GM13976 (cell line): ENCODE data around the gene PNRC1.
"Not testable (repeated sequence)": the region's sequence is repeated elsewhere in the genome, so short reads cannot be mapped to it uniquely, and the experiment has no call there.

Source experiments
- DNase-seq: peaks from one replicate; pipeline ENCODE4 v3.0.0; 2012; ENCODE audit warnings: low spot score
- CTCF ChIP-seq: IDR thresholded peaks from 2 replicates; pipeline ENCODE4 v1.5.1; 2012; ENCODE audit warnings: borderline replicate concordance, mild to moderate bottlenecking; ENCODE audit not compliant: insufficient read depth; ENCODE audit errors: extremely low read depth, missing control alignments, control extremely low read depth
- in situ Hi-C: fragments of 300-500 bp; cut with MboI; formaldehyde crosslinking; loops from one replicate; pipeline ENCODE4 v1.12.0; 2022; ENCODE audit warnings: low sequenced_read_pairs, mixed read lengths, inconsistent platforms; ENCODE audit not compliant: unreplicated experiment

Gene PNRC1

DNA sequence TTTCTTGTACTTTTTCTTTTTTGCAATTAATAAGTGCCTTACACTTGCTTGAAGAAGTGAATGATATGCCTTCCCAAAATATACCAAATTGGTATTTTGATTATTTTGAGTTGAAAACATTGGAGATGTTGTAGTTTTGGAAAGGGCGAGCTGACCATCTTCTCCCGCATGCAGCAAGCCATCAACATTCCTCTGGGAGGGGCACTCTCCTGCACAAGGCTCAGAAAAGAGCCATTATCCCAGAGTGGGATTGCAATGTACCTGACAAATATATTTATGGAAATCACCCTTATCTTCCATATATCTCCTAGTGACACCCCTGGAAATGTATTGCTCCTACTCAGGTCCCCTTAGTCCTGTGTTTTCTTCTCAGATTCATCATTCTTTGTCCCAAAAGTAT, 22.8 kb upstream of the PNRC1 start:
- no peak for DNase-seq
- in situ Hi-C loops: no loop called here
- TF ChIP-seq CTCF: no peak

GRCh38 chr6:89058627-89059026, 21.9 kb upstream of the PNRC1 start:
- in situ Hi-C loops: no loop called here
- TF ChIP-seq CTCF: no peak
- no peak for DNase-seq

- no peak for DNase-seq
- TF ChIP-seq CTCF: no peak
- in situ Hi-C loops: no loop called here
Observed at GRCh38 chr6:89059227-89059626, 21.3 kb upstream of the PNRC1 start.

DNA sequence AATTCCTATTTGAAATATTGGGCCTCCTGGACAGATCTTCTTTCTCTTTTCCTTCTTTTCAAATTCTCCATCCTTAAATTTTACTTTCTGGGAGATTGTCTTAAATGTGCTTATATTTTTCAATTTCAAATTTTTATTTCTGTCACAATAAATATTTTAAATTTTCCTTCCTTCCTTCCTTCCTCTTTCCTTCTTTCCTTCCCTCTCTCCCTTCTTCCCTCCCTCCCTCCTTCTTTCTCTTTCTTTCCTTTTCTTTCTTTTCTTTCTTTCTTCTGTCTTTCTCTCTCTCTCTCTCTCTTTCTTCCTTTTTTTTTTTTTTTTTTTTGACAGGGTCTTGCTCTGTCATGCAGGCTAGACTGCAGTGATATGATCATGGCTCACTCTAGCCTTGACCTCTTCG, 16.7 kb upstream of the PNRC1 start:
- TF ChIP-seq CTCF: no peak
- in situ Hi-C loops: no loop called here
- DNase-seq: no peak

- in situ Hi-C loops, DNase-seq: not testable (repeated sequence)
Observed at GRCh38 chr6:89064931-89065330, 15.6 kb upstream of the PNRC1 start.

GRCh38 chr6:89066121-89066520, 14.4 kb upstream of the PNRC1 start:
- in situ Hi-C loops, DNase-seq: not testable (repeated sequence)

- no peak for DNase-seq
- TF ChIP-seq CTCF: no peak
- in situ Hi-C loops: no loop called here
Observed at GRCh38 chr6:89066940-89067646, 13.5 kb upstream of the PNRC1 start.

DNA sequence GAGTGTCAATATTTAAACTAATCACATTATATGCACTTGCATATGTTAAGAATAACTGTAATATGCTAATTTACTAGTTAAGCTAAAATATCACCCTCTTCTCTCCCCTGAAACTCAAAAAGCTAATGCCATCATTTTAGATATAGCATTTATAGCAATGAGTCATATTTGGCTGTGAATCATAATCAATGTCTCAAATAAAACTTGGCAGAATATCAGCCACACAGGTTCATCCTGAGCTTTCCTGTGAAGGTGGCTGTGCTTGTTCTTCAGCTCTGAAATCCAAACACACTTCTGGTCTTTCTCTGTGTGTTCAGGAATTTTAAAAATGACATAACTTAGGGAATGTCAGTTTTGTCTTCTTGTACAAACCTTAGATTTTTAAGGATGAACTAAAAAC, 12.8 kb upstream of the PNRC1 start:
- no peak for DNase-seq
- no peak for TF ChIP-seq CTCF
- in situ Hi-C loops: no loop called here
